Kidney (tissue), 14 donors: Measurements from ENCODE around the gene ASB8. TPM values are rescaled to one million over a fixed set of nuclear protein-coding genes. Genes with fewer than 3 reads are reported as not detected.
"Not testable (repeated sequence)": the region's sequence is repeated elsewhere in the genome, so short reads cannot be mapped to it uniquely, and the experiment has no call there.

Experiments used
- DNase-seq, 5 donors: peaks; one replicate each; pipeline ENCODE4 v3.0.0-alpha.2; 2013 to 2020
- FAIRE-seq: peaks from 2 replicates; lab custom pipeline; 2012; peaks lifted over from hg19 to GRCh38; lab: Jason Lieb, UNC
- H3K27ac ChIP-seq, 2 donors: one replicate each; pipeline ENCODE4 v1.7.0; 2013; ENCODE audit warnings: low read depth in 2 of 2, low read length in 2 of 2, inconsistent platforms in 1 of 2
- H3K27me3 ChIP-seq: one replicate; pipeline ENCODE4 v1.7.1; 2013; ENCODE audit warnings: low read length, inconsistent platforms; ENCODE audit not compliant: control insufficient read depth, insufficient read depth
- H3K36me3 ChIP-seq, 3 donors: one replicate each; pipeline versions ENCODE4 v1.7.0 to v1.7.1; 2013; ENCODE audit warnings: low read length in 3 of 3, control low read depth in 1 of 3, inconsistent platforms in 1 of 3; ENCODE audit not compliant: insufficient read depth in 3 of 3, control insufficient read depth in 2 of 3
- H3K4me1 ChIP-seq, 3 donors: one replicate each; pipeline versions ENCODE4 v1.7.0 to v1.7.1; 2013; ENCODE audit warnings: low read length in 3 of 3, inconsistent platforms in 1 of 3, low read depth in 1 of 3; ENCODE audit not compliant: control insufficient read depth in 2 of 3, insufficient read depth in 2 of 3
- H3K4me3 ChIP-seq, 3 donors: one replicate each; pipeline versions ENCODE4 v1.7.0 to v1.8.1; 2013; ENCODE audit warnings: low read length in 3 of 3, control low read depth in 1 of 3, inconsistent platforms in 1 of 3
- H3K9ac ChIP-seq, 3 donors: one replicate each; pipeline versions ENCODE4 v1.7.0 to v1.7.1; 2013; ENCODE audit warnings: low read length in 3 of 3, control low read depth in 1 of 3, inconsistent platforms in 1 of 3
- H3K9me3 ChIP-seq, 3 donors: one replicate each; pipeline versions ENCODE4 v1.7.0 to v1.7.1; 2013; ENCODE audit warnings: low read length in 3 of 3, control low read depth in 1 of 3, inconsistent platforms in 1 of 3; ENCODE audit not compliant: control insufficient read depth in 2 of 3, insufficient read depth in 1 of 3
- intact Hi-C: fragments of 100-400 bp; cut with DNase I; formaldehyde crosslinking; loops from one replicate; pipeline ENCODE4 v1.11.1; 2022
- polyA plus RNA-seq: library from polyadenylated mRNA; stranded (reverse); fragments of 350-450 nt; fragmentation: Illumina TruSeq; extraction: RNeasy Lipid Tissue Mini Kit (QIAGEN cat#74804); gene quantifications from one replicate; pipeline ENCODE4 v1.2.3, GENCODE V29; 2014; ENCODE audit warnings: low read depth, low replicate concordance; ENCODE audit not compliant: insufficient read depth
- total RNA-seq: library from RNA; stranded (reverse); fragmentation: NEBNext Ultra II Directional; extraction: Animal tissue kit (Norgen Biotek cat#: 25700); gene quantifications from one replicate; pipeline ENCODE4 v1.2.1, GENCODE V29; 2021
- TF ChIP-seq, protein P1 (sequence below): IDR thresholded peaks from 3 replicates; pipeline ENCODE4 v1.5.1; 2012; ENCODE audit warnings: mild to moderate bottlenecking, moderate library complexity, borderline replicate concordance; ENCODE audit not compliant: insufficient read depth; ENCODE audit errors: extremely low read depth
- donor health status: control.
- donor health status: control.
- donor health status: control.
- donor health status: control.
- donor health status: control.
- donor health status: DM: yes; HTN: yes; CAD: no.
- donor health status: Normal renal cell carcinoma (clear cell type).

Gene ASB8
- total and polyA plus RNA-seq, 2 donors from 2014 or later = 27.3 to 40.5 TPM

GRCh38 chr12:48118284-48118871 is 38.9 kb downstream of the ASB8 start:
- peak overlapping the region in 1 of 3 donors; percentile 2 for H3K9ac ChIP-seq

GRCh38 chr12:48115957-48116356 is 41.4 kb downstream of the ASB8 start:
- DNase-seq (no peak), FAIRE-seq (no peak)
- no peaks in the 10 kb centered on the region for H3K4me1 ChIP-seq
- H3K9me3 ChIP-seq = no peaks in the 10 kb centered on the region
- intact Hi-C loops = no loop called here
- no peaks in the 10 kb centered on the region for H3K36me3 ChIP-seq
- H3K27me3 ChIP-seq = no peaks in the 10 kb centered on the region
- no peak overlapping the region for H3K4me3 ChIP-seq
- H3K27ac ChIP-seq = no peak overlapping the region
- H3K9ac ChIP-seq = no peak overlapping the region
- TF ChIP-seq, protein P1, sequence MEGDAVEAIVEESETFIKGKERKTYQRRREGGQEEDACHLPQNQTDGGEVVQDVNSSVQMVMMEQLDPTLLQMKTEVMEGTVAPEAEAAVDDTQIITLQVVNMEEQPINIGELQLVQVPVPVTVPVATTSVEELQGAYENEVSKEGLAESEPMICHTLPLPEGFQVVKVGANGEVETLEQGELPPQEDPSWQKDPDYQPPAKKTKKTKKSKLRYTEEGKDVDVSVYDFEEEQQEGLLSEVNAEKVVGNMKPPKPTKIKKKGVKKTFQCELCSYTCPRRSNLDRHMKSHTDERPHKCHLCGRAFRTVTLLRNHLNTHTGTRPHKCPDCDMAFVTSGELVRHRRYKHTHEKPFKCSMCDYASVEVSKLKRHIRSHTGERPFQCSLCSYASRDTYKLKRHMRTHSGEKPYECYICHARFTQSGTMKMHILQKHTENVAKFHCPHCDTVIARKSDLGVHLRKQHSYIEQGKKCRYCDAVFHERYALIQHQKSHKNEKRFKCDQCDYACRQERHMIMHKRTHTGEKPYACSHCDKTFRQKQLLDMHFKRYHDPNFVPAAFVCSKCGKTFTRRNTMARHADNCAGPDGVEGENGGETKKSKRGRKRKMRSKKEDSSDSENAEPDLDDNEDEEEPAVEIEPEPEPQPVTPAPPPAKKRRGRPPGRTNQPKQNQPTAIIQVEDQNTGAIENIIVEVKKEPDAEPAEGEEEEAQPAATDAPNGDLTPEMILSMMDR = no peak

More at GRCh38 chr12:48118284-48118871, 38.9 kb downstream of the ASB8 start:
- intact Hi-C loops = no loop called here
- H3K4me1 ChIP-seq = no peaks in the 10 kb centered on the region
- no peaks in the 10 kb centered on the region for H3K27me3 ChIP-seq
- H3K27ac ChIP-seq = no peak overlapping the region
- no peak for FAIRE-seq
- no peaks in the 10 kb centered on the region for H3K9me3 ChIP-seq
- TF ChIP-seq, protein P1 = no peak
- peak overlapping the region in 2 of 3 donors; percentile 91 to 92 for H3K4me3 ChIP-seq
- peaks cover 0 to 9% (median 5%) of the 10 kb centered on the region in 3 donors for H3K36me3 ChIP-seq
- DNase-seq = peak in 1 of 5 donors; percentile 8

GRCh38 chr12:48111312-48111693 is 46.0 kb downstream of the ASB8 start:
- DNase-seq, H3K9me3 ChIP-seq, H3K9ac ChIP-seq, H3K36me3 ChIP-seq, H3K4me1 ChIP-seq, intact Hi-C loops, H3K27me3 ChIP-seq, FAIRE-seq, H3K4me3 ChIP-seq, H3K27ac ChIP-seq: not testable (repeated sequence)

DNA sequence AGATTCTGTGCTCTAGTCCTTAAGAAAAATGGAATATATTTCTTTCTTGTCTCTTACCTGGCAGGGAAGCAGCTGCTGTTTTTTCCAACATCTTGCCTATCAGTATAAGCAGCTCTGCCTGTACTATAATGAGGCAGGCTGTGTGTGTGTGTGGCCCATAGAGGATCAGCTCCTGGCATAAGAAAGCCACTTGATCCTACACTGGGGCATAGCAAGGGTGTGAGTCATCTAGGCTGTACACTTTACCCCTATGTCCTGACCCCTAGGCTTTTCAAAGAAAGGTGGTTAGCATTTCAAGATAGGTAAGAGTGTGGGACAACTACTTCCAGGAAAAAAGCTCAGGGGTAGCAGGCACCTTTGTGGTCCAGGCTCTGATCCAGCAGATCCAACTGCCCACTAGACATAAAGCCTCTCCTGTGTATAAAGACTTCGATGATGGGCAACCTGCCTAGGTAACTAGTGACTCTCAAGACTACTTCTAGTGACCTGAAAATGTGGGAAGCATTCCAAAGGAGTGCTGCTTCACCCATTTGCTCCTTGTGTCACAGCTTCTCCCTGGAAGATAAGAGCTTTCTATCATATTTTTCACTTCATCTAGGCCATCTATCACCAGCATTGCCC is 46.5 kb downstream of the ASB8 start:
- Histone ChIP-seq H3K9me3 (no peaks in the 10 kb centered on the region), H3K4me1 (peaks cover 7 to 9% (median 8%) of the 10 kb centered on the region in 3 donors), H3K9ac (no peak overlapping the region), H3K36me3 (no peaks in the 10 kb centered on the region), H3K4me3 (no peak overlapping the region), H3K27ac (no peak overlapping the region), H3K27me3 (no peaks in the 10 kb centered on the region)
- no peak for DNase-seq
- intact Hi-C loops = no loop called here
- no peak for FAIRE-seq
- TF ChIP-seq, protein P1 = no peak
